Bladder microvascular endothelial cell (primary cell): ENCODE results near the gene CUTA. TPM values are rescaled to one million over a fixed set of nuclear protein-coding genes. Genes with fewer than 3 reads are reported as not detected.

Experiments used
- total RNA-seq: library from RNA; depleted of rRNA; stranded (reverse); fragments of >200 nt; gene quantifications from 2 replicates; pipeline ENCODE4 v1.2.3, GENCODE V29; 2014

The CUTA gene, protein sequence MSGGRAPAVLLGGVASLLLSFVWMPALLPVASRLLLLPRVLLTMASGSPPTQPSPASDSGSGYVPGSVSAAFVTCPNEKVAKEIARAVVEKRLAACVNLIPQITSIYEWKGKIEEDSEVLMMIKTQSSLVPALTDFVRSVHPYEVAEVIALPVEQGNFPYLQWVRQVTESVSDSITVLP
- total RNA-seq = 52.1 and 53.3 TPM in 2 replicates

DNA sequence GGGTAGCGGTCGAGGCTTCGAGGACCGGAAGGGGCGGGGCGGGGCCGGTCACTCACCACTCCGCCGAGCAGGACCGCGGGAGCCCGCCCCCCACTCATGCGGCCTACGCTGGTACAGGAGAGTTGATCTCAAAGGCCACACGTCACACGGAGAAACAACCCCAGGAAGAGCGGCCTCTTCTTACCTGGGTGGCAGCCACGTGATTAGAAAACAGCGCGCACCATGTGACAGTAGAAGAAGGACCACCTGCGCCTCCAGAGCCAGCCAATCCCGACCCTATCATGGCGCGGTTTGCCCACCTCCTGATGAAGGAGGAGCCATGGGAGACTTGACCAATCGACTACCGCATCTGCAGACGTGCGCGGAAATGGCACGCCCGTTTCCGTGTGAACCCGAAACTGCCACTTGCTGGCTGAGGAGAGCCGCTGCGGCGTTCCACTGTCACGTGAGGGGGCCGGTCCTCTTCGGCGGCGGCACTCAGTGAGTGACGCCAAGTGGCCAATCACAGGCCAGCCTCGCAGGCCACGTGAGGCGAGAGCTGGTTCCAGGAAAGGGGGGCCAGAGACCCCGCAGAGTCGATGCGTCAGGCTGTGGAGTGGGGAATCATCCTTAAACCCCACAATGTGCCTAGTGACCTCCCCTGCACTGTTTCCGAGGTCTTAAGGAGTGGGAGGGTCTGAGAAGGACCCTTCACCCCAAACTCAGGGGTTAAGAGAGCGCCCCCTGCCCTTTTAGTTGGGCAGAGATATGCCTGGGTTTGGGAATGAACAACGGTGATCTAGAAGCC, at the start of gene CUTA:
Gene CUTA, minus strand, starts transcription at position 205 of the 787 bp plus-strand sequence. Its CDS starts 107 bp downstream, at position 98.

DNA sequence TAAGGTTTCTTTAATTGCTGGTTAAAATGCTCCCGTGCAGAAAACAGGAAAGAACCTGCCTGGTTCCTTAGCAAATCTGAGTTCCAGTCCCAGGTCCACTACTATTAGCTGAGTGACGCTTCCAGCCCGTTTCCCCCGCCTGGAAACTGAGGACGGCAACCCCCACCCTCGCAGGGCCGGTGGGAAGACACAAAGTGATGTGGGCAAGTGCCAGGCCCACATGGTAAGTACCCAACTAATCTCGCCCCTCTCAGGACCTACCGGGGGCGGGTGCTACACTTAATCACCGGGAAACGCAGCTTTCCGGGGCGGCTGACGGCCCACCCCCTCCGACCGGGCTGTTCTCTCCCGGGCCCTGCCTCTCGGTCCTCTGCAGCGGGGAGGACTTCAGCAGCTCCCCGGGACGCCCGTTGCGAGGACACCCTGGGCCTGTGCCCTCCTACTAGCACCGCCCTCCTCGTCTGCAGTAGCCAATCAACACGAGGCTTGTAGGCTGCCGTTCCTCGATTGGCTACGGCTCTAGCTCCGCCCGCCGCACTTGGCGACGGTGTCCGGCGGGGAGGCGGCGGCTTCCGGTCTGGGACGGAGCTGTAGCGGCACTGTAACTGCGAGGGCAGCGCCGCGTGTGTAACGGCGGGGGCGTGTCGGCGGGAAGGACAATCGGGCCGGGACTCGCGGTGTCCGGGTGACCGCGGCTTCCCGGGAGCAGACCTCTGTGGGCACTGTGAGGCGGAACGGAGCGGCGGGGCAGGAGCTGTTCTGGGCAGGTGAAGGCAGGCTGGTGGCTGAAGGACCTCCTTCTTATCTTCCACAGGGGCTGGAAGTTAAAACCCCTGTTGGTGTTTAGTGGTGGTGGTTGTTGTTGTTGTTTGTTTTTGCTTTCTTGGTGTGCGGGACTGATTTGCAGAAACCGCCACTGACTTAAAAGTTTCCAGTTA, 36.4 kb upstream of the CUTA start, which contains the start of gene ZBTB9:
Gene ZBTB9, plus strand, starts transcription at position 568 of the 938 bp plus-strand sequence. CDS start 525 bp downstream, outside the sequence.

GRCh38 chr6:33419580-33420490, 1.9 kb upstream of the CUTA start, which contains the start of gene SYNGAP1:
TSS of gene SYNGAP1 (plus strand) at chr6:33420065. CDS start at chr6:33420265, 200 bp downstream.

GRCh38 chr6:33410711-33411631, 6.9 kb downstream of the CUTA start, which contains the start of gene PHF1:
TSS of gene PHF1 (plus strand) at chr6:33411014. CDS start at chr6:33412264, 1,250 bp downstream.

DNA sequence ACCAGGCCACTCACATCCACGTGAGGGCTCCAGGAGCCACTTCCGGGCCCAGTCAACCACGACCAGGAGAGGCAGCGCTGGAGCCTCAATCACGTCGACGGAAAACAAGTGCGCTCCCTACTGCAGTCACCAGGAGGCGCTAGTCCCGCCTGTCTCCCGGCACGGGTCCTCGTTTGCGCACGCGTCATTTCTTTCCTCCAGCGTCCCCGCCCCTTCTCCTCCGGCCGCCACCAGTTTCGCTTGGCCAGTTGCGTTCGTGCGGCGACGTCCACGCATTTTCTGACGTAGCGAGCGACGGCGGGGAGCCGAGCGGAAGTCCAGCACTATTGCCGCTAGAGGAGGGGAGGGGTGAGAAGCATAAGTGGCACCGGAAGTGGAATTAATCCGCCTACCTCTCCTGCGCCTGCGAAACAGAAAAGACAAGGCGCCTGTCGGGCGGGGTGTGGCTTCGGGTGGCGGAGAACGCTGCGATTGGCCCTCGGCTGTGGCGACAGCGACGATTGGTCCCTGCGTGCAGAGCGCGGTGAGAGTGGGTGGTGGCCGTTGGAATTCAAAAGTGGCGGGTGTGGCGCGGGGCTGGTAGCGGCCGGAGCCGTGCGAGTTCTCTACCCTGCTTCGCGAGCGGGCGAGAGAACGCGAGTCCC, 26.5 kb downstream of the CUTA start, which contains the start of gene KIFC1:
Gene KIFC1, plus strand, starts transcription at position 546 of the 644 bp plus-strand sequence. CDS start 163 bp downstream, outside the sequence.

Other genes with a start within 250 kb of the CUTA start
- gene COL11A2, start 225.6 kb downstream of the CUTA start, total RNA-seq = 0.16 and 0.38 TPM in 2 replicates
- gene RXRB, start 217.4 kb downstream of the CUTA start, total RNA-seq = 15.4 and 26.1 TPM in 2 replicates
- gene SLC39A7, start 217.2 kb downstream of the CUTA start, total RNA-seq = 72.4 and 109 TPM in 2 replicates
- gene HSD17B8, start 213.5 kb downstream of the CUTA start, total RNA-seq = 8.1 and 11.0 TPM in 2 replicates
- gene RING1, start 209.6 kb downstream of the CUTA start, total RNA-seq = 21.0 and 31.4 TPM in 2 replicates
- gene VPS52, start 146.2 kb downstream of the CUTA start, total RNA-seq = 27.5 and 44.3 TPM in 2 replicates
- gene RPS18, start 146.0 kb downstream of the CUTA start, total RNA-seq = 3,373 and 4,771 TPM in 2 replicates
- 4.8 and 10.0 TPM in 2 replicates for gene B3GALT4, start 141.0 kb downstream of the CUTA start, total RNA-seq
- gene WDR46, start 128.9 kb downstream of the CUTA start, total RNA-seq = 59.7 and 74.5 TPM in 2 replicates
- 34.9 and 35.5 TPM in 2 replicates for gene PFDN6, start 128.5 kb downstream of the CUTA start, total RNA-seq
- gene RGL2, start 119.2 kb downstream of the CUTA start, total RNA-seq = 39.8 and 52.5 TPM in 2 replicates
- gene TAPBP, start 104.0 kb downstream of the CUTA start, total RNA-seq = 67.3 and 138 TPM in 2 replicates
- 13.4 and 21.8 TPM in 2 replicates for gene ZBTB22, start 100.4 kb downstream of the CUTA start, total RNA-seq
- gene DAXX, start 95.1 kb downstream of the CUTA start, total RNA-seq = 43.7 and 69.9 TPM in 2 replicates
- gene KIFC1, start 26.3 kb downstream of the CUTA start, total RNA-seq = 14.0 and 25.6 TPM in 2 replicates
- gene PHF1, start 7.1 kb downstream of the CUTA start, total RNA-seq = 9.4 and 16.7 TPM in 2 replicates
- 1.5 and 2.6 TPM in 2 replicates for gene SYNGAP1, start 2.0 kb upstream of the CUTA start, total RNA-seq
- gene ZBTB9, start 36.5 kb upstream of the CUTA start, total RNA-seq = 5.7 and 8.3 TPM in 2 replicates
- gene BAK1, start 162.2 kb upstream of the CUTA start, total RNA-seq = 16.5 and 21.7 TPM in 2 replicates
- gene ITPR3, start 203.2 kb upstream of the CUTA start, total RNA-seq = 29.8 and 32.3 TPM in 2 replicates